A673 (cell line): ENCODE measurements around the gene CNPY1. TPM values are rescaled to one million over a fixed set of nuclear protein-coding genes. Genes with fewer than 3 reads are reported as not detected.

Experiments
- BruUV-seq: library from RNA; stranded (reverse); fragments of 400-500 nt; replicated peaks from 2 replicates; lab custom pipeline; 2021; lab: Mats Ljungman, UMichigan
- CTCF ChIA-PET: fragments of 300-600 bp; sonication (Branson Sonifier 250); formaldehyde crosslinking; loops from one replicate; lab custom pipeline; 2022; ENCODE audit warnings: antibody characterized with exemption; lab: Charles Lee
- POLR2A ChIA-PET: fragments of 300-600 bp; sonication (Branson Sonifier 250); formaldehyde crosslinking; loops from one replicate; lab custom pipeline; 2022; ENCODE audit warnings: antibody characterized with exemption; ENCODE audit not compliant: low non-redundant PET; lab: Charles Lee
- DNase-seq: peaks from one replicate; pipeline ENCODE4 v3.0.0-alpha.2; 2015; ENCODE audit warnings: low spot score
- H3K27ac ChIP-seq: fragments of 200-600 bp; sonication (generic); 2 replicates; pipeline ENCODE4 v1.5.1; 2016; ENCODE audit warnings: mixed run types, low read depth, mild to moderate bottlenecking, mixed read lengths, antibody characterized with exemption, low read length; ENCODE audit not compliant: poor library complexity, severe bottlenecking
- H3K27me3 ChIP-seq: fragments of 200-600 bp; sonication (generic); replicated peaks from 2 replicates; pipeline ENCODE4 v1.6.1; 2017; ENCODE audit warnings: mixed run types, low read depth, mild to moderate bottlenecking, mixed read lengths, antibody characterized with exemption, low read length; ENCODE audit not compliant: insufficient read depth, poor library complexity
- H3K36me3 ChIP-seq: fragments of 200-600 bp; sonication (generic); 2 replicates; pipeline ENCODE4 v1.6.1; 2016; ENCODE audit warnings: mixed run types, mild to moderate bottlenecking, mixed read lengths, antibody characterized with exemption, low read length; ENCODE audit not compliant: insufficient read depth, poor library complexity, severe bottlenecking
- H3K4me1 ChIP-seq: fragments of 200-600 bp; sonication (generic); 2 replicates; pipeline ENCODE4 v1.6.1; 2017; ENCODE audit warnings: mixed run types, mild to moderate bottlenecking, mixed read lengths, antibody characterized with exemption, low read length; ENCODE audit not compliant: insufficient read depth, poor library complexity, severe bottlenecking
- H3K4me3 ChIP-seq: fragments of 200-600 bp; sonication (generic); 2 replicates; pipeline ENCODE4 v1.5.1; 2016; ENCODE audit warnings: low read depth, mixed run types, mild to moderate bottlenecking, mixed read lengths, low read length; ENCODE audit not compliant: poor library complexity, severe bottlenecking
- H3K9me3 ChIP-seq: fragments of 200-600 bp; sonication (generic); 2 replicates; pipeline ENCODE4 v1.6.1; 2016; ENCODE audit warnings: mixed run types, low read depth, mild to moderate bottlenecking, mixed read lengths, antibody characterized with exemption, low read length; ENCODE audit not compliant: poor library complexity, severe bottlenecking
- EZH2 ChIP-seq: fragments of 200-600 bp; sonication (generic); IDR thresholded peaks from 2 replicates; pipeline ENCODE4 v1.6.1; 2017; ENCODE audit warnings: borderline replicate concordance, low read depth, mild to moderate bottlenecking, mixed read lengths, antibody characterized with exemption, low read length; ENCODE audit not compliant: poor library complexity, severe bottlenecking
- intact Hi-C: fragments of 100-400 bp; cut with micrococcal nuclease; formaldehyde crosslinking; loops from one replicate; pipeline ENCODE4 v1.10.0; 2022; ENCODE audit not compliant: unreplicated experiment
- total RNA-seq: library from RNA; stranded (reverse); gene quantifications from 2 replicates; pipeline ENCODE4 v1.2.3, GENCODE V29; 2021
- TF ChIP-seq, protein P1 (sequence below): fragments of 300-800, 200-600 bp; sonication (generic); conservative IDR thresholded peaks from 2 replicates; pipeline ENCODE4 v1.5.1; 2017; ENCODE audit warnings: low read depth, mild to moderate bottlenecking, antibody characterized with exemption, low read length, moderate library complexity, mixed read lengths

Gene CNPY1
- total RNA-seq, 1 experiment from 2014 or later, result not detected

DNA sequence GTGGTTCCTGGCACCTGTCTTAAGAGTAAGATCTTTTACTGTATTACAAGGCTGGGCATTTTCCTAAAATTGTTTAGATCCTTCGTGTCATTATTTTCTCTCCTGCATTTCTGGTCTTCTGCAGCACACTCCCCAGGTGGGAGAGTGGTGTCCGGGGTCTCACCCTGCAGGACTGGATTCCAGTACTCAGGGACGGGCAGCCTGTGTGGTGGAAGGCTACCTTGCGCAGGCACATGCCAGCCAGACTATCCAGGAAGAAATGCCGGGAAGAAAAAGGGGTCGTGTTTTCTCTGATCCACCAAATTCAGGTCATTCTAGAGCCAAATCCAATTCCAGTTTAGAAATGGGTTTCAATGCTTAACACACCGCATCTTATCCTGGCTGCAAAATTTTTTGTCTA is 27.7 kb downstream of the CNPY1 start:
- POLR2A ChIA-PET, result no interaction called here
- Histone ChIP-seq H3K36me3 (no peaks in the 10 kb centered on the region), H3K27me3 (peaks cover 73% of the 10 kb centered on the region), H3K9me3 (no peaks in the 10 kb centered on the region), H3K27ac (no peak overlapping the region), H3K4me3 (no peak overlapping the region), H3K4me1 (no peaks in the 10 kb centered on the region)
- CTCF ChIA-PET, result no interaction called here
- intact Hi-C loops, result no loop called here
- no peak for DNase-seq
- TF ChIP-seq, protein P1, sequence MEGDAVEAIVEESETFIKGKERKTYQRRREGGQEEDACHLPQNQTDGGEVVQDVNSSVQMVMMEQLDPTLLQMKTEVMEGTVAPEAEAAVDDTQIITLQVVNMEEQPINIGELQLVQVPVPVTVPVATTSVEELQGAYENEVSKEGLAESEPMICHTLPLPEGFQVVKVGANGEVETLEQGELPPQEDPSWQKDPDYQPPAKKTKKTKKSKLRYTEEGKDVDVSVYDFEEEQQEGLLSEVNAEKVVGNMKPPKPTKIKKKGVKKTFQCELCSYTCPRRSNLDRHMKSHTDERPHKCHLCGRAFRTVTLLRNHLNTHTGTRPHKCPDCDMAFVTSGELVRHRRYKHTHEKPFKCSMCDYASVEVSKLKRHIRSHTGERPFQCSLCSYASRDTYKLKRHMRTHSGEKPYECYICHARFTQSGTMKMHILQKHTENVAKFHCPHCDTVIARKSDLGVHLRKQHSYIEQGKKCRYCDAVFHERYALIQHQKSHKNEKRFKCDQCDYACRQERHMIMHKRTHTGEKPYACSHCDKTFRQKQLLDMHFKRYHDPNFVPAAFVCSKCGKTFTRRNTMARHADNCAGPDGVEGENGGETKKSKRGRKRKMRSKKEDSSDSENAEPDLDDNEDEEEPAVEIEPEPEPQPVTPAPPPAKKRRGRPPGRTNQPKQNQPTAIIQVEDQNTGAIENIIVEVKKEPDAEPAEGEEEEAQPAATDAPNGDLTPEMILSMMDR, result no peak
- no peak for TF ChIP-seq EZH2
- BruUV-seq, result no TSS peak

DNA sequence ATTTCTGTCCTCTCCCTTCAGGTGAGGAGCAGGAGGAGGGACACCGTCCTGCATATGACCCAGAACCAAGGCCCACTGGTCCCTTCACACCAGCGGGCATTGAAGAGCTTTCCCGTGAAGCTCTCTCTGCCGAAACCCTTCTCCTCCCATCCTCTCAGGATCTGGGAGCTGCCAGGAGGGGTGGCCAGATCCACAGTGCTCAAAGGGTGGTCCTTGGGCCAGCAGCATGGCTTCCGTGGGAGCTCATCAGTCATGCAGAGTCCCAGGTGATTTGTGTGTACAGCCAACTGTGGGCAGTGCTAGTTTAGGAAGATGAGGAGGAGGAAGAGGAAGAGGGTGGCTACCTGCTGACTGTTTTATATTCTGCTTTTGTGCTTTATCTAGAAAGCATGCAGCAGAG is 28.4 kb downstream of the CNPY1 start:
- CTCF ChIA-PET, result no interaction called here

GRCh38 chr7:155517452-155517851 is 28.9 kb downstream of the CNPY1 start:
- intact Hi-C loops, result no loop called here
- no peak for DNase-seq
- Histone ChIP-seq H3K36me3 (no peaks in the 10 kb centered on the region), H3K9me3 (no peaks in the 10 kb centered on the region), H3K27ac (no peak overlapping the region), H3K27me3 (peaks cover 82% of the 10 kb centered on the region), H3K4me3 (no peak overlapping the region), H3K4me1 (no peaks in the 10 kb centered on the region)
- no TSS peak for BruUV-seq
- TF ChIP-seq EZH2, result no peak
- TF ChIP-seq, protein P1, result no peak
- POLR2A ChIA-PET, result no interaction called here
- CTCF ChIA-PET, result no interaction called here

More for the DNA sequence above, 28.4 kb downstream of the CNPY1 start:
- Histone ChIP-seq H3K4me1 (no peaks in the 10 kb centered on the region), H3K27ac (no peak overlapping the region), H3K27me3 (peaks cover 77% of the 10 kb centered on the region), H3K9me3 (no peaks in the 10 kb centered on the region), H3K4me3 (no peak overlapping the region), H3K36me3 (no peaks in the 10 kb centered on the region)
- TF ChIP-seq, protein P1, result no peak
- TF ChIP-seq EZH2, result no peak
- intact Hi-C loops, result no loop called here
- BruUV-seq, result no TSS peak
- POLR2A ChIA-PET, result no interaction called here
- DNase-seq, result no peak
